22Rv1 (cell line): ENCODE results near the gene FRMD4B.

Experiments
- ZFX ChIP-seq: fragments of 450-650 bp; IDR thresholded peaks from 2 replicates; pipeline ENCODE4 v1.6.1; 2017; ENCODE audit warnings: antibody characterized with exemption, borderline replicate concordance
- TF ChIP-seq, protein P1 (sequence below): fragments of 450-650 bp; IDR thresholded peaks from 2 replicates; pipeline ENCODE4 v1.5.1; 2017; ENCODE audit warnings: mild to moderate bottlenecking

DNA sequence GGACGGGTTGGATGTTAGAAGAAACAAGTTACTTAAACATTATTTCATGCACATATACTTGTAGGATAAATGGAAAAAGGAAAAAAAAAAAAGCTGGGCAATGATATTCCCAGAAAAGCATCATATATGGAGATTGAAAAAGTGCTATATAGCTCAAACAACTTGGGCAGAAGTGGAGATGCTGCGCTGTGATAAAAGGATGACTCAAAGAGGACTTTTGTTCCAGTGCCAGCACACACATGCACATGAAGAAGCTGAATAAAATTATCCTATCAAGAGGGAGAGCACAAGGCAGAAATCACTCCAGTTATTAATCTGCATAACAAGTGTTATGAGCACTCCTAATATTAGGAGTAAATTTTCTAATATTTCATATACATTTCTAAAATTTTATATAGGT is 30.9 kb downstream of the FRMD4B start:
- TF ChIP-seq, protein P1, sequence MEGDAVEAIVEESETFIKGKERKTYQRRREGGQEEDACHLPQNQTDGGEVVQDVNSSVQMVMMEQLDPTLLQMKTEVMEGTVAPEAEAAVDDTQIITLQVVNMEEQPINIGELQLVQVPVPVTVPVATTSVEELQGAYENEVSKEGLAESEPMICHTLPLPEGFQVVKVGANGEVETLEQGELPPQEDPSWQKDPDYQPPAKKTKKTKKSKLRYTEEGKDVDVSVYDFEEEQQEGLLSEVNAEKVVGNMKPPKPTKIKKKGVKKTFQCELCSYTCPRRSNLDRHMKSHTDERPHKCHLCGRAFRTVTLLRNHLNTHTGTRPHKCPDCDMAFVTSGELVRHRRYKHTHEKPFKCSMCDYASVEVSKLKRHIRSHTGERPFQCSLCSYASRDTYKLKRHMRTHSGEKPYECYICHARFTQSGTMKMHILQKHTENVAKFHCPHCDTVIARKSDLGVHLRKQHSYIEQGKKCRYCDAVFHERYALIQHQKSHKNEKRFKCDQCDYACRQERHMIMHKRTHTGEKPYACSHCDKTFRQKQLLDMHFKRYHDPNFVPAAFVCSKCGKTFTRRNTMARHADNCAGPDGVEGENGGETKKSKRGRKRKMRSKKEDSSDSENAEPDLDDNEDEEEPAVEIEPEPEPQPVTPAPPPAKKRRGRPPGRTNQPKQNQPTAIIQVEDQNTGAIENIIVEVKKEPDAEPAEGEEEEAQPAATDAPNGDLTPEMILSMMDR = no peak
- TF ChIP-seq ZFX = no peak
